Measurements from ENCODE around the gene ATN1.

DNA sequence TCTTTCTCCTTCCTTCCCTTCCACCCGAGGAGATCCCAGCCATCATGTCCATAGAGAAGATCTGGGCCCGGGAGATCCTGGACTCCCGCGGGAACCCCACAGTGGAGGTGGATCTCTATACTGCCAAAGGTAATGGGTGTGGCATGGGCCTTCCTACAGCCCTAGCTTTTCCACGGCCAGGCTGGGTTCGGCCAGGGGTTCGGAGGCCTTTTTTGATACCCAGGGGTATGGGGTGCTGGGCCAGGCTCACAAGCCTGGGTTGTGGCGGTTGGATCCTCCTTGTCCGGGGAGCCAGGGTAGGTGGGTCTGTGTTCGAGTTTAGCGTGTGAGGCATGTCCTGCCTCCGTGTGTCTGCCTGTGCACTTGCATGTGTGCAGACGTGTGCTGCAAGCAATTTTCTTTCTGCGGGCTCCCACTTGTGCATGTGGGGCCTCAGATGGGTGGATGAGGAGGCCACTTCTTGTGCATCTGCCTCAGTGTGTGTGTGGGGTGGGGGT is 11.9 kb upstream of the ATN1 start:
- TF ChIP-seq POLR2AphosphoS5 (IDR thresholded peaks at IDR 0.05) (no peak), POLR2A (IDR thresholded peaks at IDR 0.05) (no peak), EP300 (IDR thresholded peaks at IDR 0.05; ENCODE audit: low read depth) (no peak)
- TF ChIP-seq, protein P1, sequence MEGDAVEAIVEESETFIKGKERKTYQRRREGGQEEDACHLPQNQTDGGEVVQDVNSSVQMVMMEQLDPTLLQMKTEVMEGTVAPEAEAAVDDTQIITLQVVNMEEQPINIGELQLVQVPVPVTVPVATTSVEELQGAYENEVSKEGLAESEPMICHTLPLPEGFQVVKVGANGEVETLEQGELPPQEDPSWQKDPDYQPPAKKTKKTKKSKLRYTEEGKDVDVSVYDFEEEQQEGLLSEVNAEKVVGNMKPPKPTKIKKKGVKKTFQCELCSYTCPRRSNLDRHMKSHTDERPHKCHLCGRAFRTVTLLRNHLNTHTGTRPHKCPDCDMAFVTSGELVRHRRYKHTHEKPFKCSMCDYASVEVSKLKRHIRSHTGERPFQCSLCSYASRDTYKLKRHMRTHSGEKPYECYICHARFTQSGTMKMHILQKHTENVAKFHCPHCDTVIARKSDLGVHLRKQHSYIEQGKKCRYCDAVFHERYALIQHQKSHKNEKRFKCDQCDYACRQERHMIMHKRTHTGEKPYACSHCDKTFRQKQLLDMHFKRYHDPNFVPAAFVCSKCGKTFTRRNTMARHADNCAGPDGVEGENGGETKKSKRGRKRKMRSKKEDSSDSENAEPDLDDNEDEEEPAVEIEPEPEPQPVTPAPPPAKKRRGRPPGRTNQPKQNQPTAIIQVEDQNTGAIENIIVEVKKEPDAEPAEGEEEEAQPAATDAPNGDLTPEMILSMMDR (IDR thresholded peaks at IDR 0.05): no peak

Measured in transverse colon (tissue), 4 donors.